HT-29 (cell line): ENCODE results near the gene ARHGAP44. TPM values are rescaled to one million over a fixed set of nuclear protein-coding genes. Genes with fewer than 3 reads are reported as not detected.
A peak's percentile ranks its signal among the peaks of the same experiment; 100 is the strongest.

Experiments used
- DNase-seq: peaks from one replicate; pipeline ENCODE4 v3.0.0-alpha.2; 2015; ENCODE audit warnings: low spot score
- total RNA-seq: library from RNA; depleted of rRNA; stranded (reverse); fragments of >200 nt; shearing (Covaris generic); gene quantifications from 2 replicates; pipeline ENCODE4 v1.2.3, GENCODE V29; 2014

The ARHGAP44 gene
- total RNA-seq, 1 experiment from 2014 or later = not detected

DNA sequence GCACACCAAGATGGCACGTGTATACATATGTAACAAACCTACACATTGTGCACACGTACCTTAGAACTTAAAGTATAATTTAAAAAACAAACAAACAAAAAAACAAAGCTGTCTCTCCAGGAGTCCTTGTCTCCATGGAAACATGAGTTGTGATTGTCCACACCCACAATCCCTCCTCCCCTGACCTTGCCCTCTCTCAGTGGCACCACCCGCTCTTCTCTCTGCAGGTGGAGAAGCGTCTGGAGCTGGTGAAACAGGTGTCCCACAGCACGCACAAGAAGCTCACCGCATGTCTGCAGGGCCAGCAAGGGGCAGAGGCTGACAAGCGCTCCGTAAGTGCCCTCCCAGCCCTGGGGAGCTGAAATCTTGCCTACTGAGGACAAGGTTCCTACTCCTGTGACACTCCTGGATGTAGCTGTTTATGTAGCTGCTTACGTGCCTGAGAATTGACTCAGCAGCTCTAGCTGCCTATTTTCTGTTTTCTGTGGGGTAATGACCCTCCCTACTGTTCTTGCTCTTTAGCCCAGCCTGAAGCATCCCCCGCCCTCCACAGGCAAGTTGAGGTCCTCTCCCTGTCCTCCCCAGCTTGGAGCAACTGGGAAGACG is 107.0 kb downstream of the ARHGAP44 start:
- no peak for DNase-seq

GRCh38 chr17:12898110-12898509 is 108.8 kb downstream of the ARHGAP44 start:
- DNase-seq = no peak

DNA sequence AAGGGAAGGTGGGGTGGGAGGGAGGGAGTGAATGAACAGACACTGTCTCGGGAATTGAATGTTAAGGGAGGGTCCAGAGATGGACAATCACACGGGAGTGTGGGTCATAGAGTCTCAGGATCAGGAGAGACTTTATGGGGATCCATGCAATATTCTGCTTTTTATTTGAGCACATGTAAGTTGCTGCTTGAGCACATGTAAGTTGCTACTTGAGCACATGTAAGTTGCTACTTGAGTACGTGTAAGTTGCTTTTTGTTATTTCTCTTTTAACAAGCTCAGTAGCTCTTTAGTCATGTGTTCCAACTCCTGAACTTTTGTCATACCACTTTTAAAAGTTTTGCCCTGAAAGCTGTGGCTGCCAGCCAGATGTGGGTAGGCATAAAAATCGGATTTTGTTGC is 110.3 kb downstream of the ARHGAP44 start:
- DNase-seq = no peak

DNA sequence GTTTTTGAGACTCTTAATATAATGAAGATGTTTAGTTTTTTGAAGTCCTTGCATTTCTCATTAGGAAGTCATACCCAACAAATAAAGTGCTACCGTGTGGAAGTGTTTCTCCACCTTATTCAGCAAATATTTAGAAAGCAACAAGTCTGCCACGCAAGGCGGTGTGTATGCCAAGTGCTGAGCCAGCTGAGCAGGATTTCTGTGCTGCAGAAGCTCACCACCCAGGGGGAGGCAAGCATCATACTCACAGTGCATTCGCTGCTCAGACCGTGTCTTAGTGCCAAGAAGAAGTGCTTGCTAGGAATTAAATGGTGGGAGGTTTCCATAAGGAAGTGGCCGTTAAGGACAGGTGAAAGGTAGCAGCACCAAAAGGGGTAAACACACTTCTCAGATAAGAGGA is 111.2 kb downstream of the ARHGAP44 start:
- no peak for DNase-seq

DNA sequence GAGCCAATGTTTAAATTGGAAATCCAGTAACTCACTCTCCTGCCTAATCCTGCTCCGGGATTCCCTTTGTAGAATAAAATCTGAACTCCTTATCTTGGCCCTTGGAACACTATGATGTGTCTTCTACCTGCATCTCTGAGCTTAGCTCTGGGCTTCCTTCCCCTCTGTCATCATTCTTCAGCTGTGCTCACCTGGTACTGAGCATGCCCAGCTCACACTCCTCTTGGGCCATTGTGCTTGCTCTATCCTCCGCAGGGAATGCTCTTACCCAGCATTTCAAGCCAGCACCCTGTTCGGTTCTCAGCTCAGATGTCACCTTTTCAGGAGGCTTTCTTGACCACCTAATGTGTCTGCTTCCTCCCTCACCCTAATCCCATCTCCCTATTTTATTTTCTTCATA is 112.7 kb downstream of the ARHGAP44 start:
- no peak for DNase-seq

GRCh38 chr17:12907477-12907876 is 118.2 kb downstream of the ARHGAP44 start:
- no peak for DNase-seq

- DNase-seq = no peak
Measured at GRCh38 chr17:12909046-12909445, 119.7 kb downstream of the ARHGAP44 start.

- DNase-seq = no peak
Measured at GRCh38 chr17:12909511-12909910, 120.2 kb downstream of the ARHGAP44 start.

DNA sequence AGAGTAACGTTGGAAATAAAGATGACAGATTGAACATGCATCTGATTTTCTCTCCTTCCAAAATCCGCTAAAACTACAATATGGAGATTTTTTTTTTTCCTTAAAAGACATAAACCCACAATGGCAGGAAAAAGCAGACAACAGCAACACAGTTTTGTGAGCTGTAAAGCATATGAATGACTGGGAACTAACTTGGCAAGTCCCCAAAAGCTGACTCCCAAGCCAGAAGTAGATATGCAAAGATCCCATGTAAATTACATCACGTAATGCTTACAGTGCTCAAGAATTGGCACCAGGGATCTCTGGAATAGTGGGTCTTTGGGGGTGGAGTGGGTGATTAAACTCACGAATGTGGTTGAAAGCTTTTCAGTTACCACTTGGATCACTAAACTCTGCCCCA is 121.9 kb downstream of the ARHGAP44 start:
- no peak for DNase-seq

DNA sequence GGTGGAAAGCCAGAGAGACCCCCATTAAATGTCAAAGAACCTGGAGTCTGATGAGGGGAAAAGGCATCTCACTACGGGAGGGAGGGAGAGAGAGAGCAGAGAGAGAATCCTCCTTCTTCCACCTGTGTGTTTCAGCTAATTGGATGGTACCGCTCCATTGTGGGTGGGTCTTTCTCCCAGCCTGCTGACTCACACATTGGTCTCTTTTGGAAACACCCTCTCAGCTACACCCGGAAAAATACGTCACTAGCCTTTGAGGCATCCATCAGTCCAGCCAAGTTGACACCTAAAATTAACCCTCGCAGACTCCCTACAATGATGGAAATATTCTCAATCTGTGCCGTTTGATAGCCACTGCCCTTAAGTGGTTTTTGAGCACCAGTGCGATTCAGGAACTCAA is 128.1 kb downstream of the ARHGAP44 start:
- DNase-seq = no peak

DNA sequence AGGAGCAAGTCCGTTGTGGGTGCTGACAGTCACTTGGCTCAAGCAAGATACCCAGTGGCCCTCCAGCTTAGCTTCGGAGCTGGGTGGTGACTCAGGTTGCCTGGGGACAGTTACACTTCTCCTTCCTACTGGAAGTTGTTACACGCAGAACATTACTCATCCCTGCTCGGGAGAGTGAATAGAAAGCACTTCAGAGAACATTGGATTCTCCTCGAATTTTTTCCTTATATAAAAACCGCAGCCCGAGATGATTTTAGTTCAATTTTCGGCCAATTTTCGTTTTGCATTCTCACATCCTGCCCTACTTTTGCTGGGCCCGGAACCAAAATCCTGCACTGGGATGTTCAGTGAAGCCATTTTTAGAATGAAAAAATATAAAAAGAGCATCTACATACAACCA is 128.8 kb downstream of the ARHGAP44 start:
- DNase-seq = no peak

- no peak for DNase-seq
Measured at GRCh38 chr17:12922120-12922519, 132.8 kb downstream of the ARHGAP44 start.

DNA sequence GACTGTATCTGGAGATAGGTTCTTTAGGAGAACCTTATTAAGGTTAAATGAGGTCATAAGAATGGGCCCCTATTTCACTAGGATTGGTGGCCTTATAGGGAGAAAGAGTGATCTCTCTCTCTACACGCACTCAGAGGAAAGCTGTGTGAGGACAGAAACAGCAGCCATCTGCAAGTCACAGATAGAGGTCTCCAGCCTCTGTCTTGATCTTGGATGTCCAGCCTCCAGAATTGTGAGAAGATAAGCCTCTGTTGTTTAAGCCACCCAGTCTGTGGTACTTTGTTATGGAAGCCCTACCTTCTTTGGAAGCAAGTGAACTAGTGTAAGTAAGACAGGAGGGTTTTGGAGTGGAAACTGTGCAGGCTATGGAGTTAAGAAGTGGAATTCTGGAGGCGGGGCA is 135.3 kb downstream of the ARHGAP44 start:
- no peak for DNase-seq

GRCh38 chr17:12927001-12927400 is 137.7 kb downstream of the ARHGAP44 start:
- no peak for DNase-seq

DNA sequence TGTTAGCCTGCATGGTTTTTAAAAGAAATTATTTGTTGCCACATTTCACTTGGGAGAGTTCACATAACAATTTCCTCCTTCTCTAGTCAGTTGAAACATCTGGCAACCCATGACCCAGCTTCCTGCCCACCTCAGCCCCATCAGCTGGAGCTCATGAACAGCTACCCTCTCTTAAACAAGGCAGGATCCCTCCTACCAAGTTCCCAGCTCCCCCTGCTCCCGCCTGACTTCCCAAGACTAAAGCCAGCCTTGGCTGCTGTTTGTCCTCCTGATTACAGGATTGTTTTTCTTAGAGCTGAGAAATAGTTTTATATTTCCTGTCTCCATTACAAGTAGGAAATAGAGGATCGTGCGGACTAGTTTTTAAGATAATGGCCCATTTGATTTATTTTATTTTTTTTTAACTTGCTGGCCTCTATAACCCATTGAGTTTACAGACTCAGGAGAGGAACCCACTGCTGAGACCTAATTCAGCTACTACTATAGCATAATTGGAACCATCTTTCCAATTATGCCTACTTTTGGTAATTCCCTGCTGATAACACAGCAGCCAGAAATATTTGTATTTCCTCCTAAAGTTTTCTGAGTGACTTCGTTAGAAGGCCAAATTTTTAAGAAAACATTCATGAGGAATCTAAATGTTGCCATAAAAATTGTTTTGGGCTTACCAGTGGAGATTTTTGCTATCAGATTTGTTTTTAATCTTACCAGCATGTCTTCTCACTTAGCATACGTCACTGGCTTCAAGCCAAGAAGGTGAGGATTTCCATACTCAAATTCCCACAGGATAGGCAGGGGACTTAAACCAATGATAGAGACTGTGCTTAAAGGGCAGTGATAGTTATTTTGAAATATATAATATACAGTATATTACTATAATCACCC is 138.5 kb downstream of the ARHGAP44 start:
- DNase-seq = no peak

GRCh38 chr17:12928736-12929135 is 139.4 kb downstream of the ARHGAP44 start:
- peak; percentile 11 for DNase-seq

- no peak for DNase-seq
Measured at GRCh38 chr17:12936501-12936900, 147.2 kb downstream of the ARHGAP44 start.

DNA sequence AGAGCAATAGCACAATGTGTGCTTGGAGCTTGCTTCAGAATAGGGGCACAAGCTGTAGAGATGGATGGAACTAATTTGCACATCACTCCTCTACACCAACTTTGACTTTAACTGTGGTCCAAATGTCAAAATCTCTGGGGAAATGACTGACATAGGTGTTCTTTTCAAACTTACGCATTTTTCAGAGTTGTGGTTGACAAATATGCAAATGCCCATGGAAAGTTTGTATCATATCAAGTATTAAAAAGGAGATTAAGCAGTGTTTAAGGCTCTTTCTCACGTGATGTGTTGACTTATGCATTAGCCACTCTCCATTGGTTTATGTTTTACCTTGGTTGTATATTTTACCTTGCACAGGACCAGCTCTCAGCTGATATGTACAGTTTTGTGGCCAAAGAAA is 151.4 kb downstream of the ARHGAP44 start:
- no peak for DNase-seq

GRCh38 chr17:12947047-12947446 is 157.7 kb downstream of the ARHGAP44 start:
- DNase-seq = no peak

DNA sequence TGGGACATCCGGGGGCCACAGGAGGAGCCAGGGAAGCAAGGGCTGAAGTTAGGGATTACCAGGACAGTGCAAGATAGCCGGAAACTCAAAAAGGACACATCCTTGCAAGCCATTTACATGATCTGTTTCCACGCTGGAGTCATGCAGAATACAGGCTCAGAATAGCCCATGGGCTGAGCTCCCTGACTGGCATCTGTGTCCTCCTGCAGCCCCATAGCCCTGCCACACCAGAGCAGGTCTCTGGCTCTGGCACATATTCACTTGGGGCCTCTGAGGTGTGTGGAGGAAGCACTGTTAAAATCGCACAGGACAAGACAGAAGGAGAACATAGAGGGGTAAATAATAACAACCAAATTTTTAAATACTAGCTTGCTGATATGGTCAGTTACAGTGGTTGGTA is 162.7 kb downstream of the ARHGAP44 start:
- DNase-seq = no peak

DNA sequence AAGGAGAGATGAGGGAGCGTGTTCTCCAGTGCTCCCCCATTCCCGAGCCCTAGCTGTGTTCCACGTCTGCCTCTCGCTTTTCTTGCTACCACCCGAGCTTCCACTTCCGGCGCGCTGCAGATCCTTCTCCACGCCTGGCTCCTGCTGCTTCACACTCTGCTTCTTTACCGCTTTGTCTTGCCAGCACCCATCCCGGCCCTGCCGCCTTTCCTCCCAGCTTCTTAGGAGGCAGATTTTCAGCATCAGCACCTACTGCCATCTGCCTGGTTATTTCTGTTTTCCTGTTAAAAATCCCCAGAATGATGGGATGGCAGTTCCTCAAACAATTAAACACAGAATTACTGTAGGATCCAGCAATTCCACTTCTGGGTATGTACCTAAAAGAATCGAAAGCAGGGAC is 163.9 kb downstream of the ARHGAP44 start:
- DNase-seq = no peak

- no peak for DNase-seq
Measured at GRCh38 chr17:12955521-12955920, 166.2 kb downstream of the ARHGAP44 start.

GRCh38 chr17:12958786-12959185 is 169.5 kb downstream of the ARHGAP44 start:
- DNase-seq = no peak
